SK-N-SH (cell line): ENCODE measurements around the gene UTP11. TPM values are rescaled to one million over a fixed set of nuclear protein-coding genes. Genes with fewer than 3 reads are reported as not detected.

ENCODE experiments used
- CTCF ChIA-PET: fragments of 300-600, 350-600 bp; formaldehyde crosslinking; extraction: SDS; loops from one replicate; lab custom pipeline; 2021; lab: Yijun Ruan, JAX
- POLR2A ChIA-PET: fragments of 350-600 bp; sonication (Branson Sonifier 250); formaldehyde crosslinking; extraction: SDS; loops from one replicate; lab custom pipeline; 2020; ENCODE audit warnings: antibody characterized with exemption, inconsistent platforms; lab: Yijun Ruan, JAX
- DNase-seq: peaks from one replicate; pipeline ENCODE4 v3.0.0; 2012
- H2AFZ ChIP-seq: fragments of 200-600 bp; sonication (generic); 2 replicates; pipeline ENCODE4 v1.8.1; 2016; ENCODE audit warnings: antibody characterized with exemption, mild to moderate bottlenecking, low read depth
- H3F3A ChIP-seq: fragments of 200-600 bp; sonication (generic); replicated peaks from 2 replicates; pipeline ENCODE3; 2016; ENCODE audit warnings: antibody characterized with exemption, mild to moderate bottlenecking; ENCODE audit not compliant: insufficient read depth
- H3K27ac ChIP-seq, 2 experiments: fragments of 200-500 bp in 1 of 2; fragments of 200-600 bp in 1 of 2; sonication (Bioruptor generic) in 1 of 2; sonication (generic), shearing (Covaris generic) in 1 of 2; 2 replicates each; pipeline versions ENCODE4 v1.5.1 to v1.6.1; 2014 to 2016; ENCODE audit warnings: low read depth in 2 of 2, inconsistent platforms in 1 of 2, low read length in 1 of 2, mild to moderate bottlenecking in 1 of 2, mixed read lengths in 1 of 2
- H3K27me3 ChIP-seq: fragments of 200-600 bp; sonication (generic), shearing (Covaris generic); 2 replicates; pipeline ENCODE4 v1.6.1; 2016; ENCODE audit warnings: mixed run types; ENCODE audit not compliant: insufficient read depth
- H3K36me3 ChIP-seq, 2 experiments: fragments of 200-500 bp in 1 of 2; fragments of 200-600 bp in 1 of 2; sonication (Bioruptor generic) in 1 of 2; sonication (generic) in 1 of 2; replicated peaks in 1 of 2; 2 replicates each; pipeline versions ENCODE3 to v1.5.1; 2014 to 2016; ENCODE audit warnings: low read length in 1 of 2, mild to moderate bottlenecking in 1 of 2; ENCODE audit not compliant: insufficient read depth in 2 of 2, control insufficient read depth in 1 of 2
- H3K4me1 ChIP-seq, 2 experiments: fragments of 200-500 bp in 1 of 2; fragments of 200-600 bp in 1 of 2; sonication (Bioruptor generic) in 1 of 2; sonication (generic), shearing (Covaris generic) in 1 of 2; 2 replicates each; pipeline versions ENCODE4 v1.5.1 to v1.6.1; 2014 to 2016; ENCODE audit warnings: low read depth in 1 of 2, low read length in 1 of 2, mixed run types in 1 of 2; ENCODE audit not compliant: insufficient read depth in 2 of 2, control insufficient read depth in 1 of 2
- H3K4me2 ChIP-seq: fragments of 200-600 bp; sonication (generic), shearing (Covaris generic); 2 replicates; pipeline ENCODE4 v1.6.1; 2017; ENCODE audit warnings: mixed run types
- H3K4me3 ChIP-seq, 2 experiments: fragments of 200-500 bp in 1 of 2; fragments of 200-600 bp in 1 of 2; sonication (Bioruptor generic) in 1 of 2; sonication (generic), shearing (Covaris generic) in 1 of 2; 2 replicates each; pipeline versions ENCODE4 v1.5.1 to v1.8.1; 2014 to 2016; ENCODE audit warnings: low read depth in 2 of 2, inconsistent platforms in 1 of 2, low read length in 1 of 2, mild to moderate bottlenecking in 1 of 2, mixed read lengths in 1 of 2, moderate library complexity in 1 of 2
- H3K79me2 ChIP-seq: fragments of 200-600 bp; sonication (generic); 2 replicates; pipeline ENCODE4 v1.8.1; 2017; ENCODE audit warnings: mild to moderate bottlenecking; ENCODE audit not compliant: insufficient read depth
- H3K9ac ChIP-seq: fragments of 200-600 bp; sonication (generic); 2 replicates; pipeline ENCODE4 v1.6.1; 2017; ENCODE audit warnings: mixed run types
- H3K9me2 ChIP-seq: fragments of 200-600 bp; sonication (generic); 2 replicates; pipeline ENCODE4 v1.6.1; 2017; ENCODE audit warnings: mixed run types
- H3K9me3 ChIP-seq: fragments of 200-600 bp; sonication (generic); 2 replicates; pipeline ENCODE4 v1.6.1; 2017; ENCODE audit warnings: mixed run types, mild to moderate bottlenecking, moderate library complexity
- H4K20me1 ChIP-seq: fragments of 200-600 bp; sonication (generic); 2 replicates; pipeline ENCODE4 v1.6.1; 2017; ENCODE audit warnings: mild to moderate bottlenecking, mixed run types; ENCODE audit not compliant: insufficient read depth
- FOXM1 ChIP-seq: IDR thresholded peaks from 2 replicates; pipeline ENCODE4 v1.4.0; 2012; ENCODE audit warnings: low read depth, mild to moderate bottlenecking
- GABPA ChIP-seq: IDR thresholded peaks from 2 replicates; pipeline ENCODE4 v1.4.0; 2012; ENCODE audit warnings: low read depth, mild to moderate bottlenecking
- GATA2 ChIP-seq: sonication (generic); formaldehyde crosslinking; IDR thresholded peaks from 2 replicates; pipeline ENCODE4 v1.5.0; 2020; ENCODE audit warnings: mild to moderate bottlenecking, missing genetic modification reagents
- MEF2A ChIP-seq: IDR thresholded peaks from 2 replicates; pipeline ENCODE4 v1.4.0; 2012; ENCODE audit warnings: low read depth, borderline replicate concordance
- MXI1 ChIP-seq: IDR thresholded peaks from 2 replicates; pipeline ENCODE4 v1.6.1; 2012; ENCODE audit warnings: mild to moderate bottlenecking, low read depth, low read length, improper control_type of control experiment
- NFIC ChIP-seq: IDR thresholded peaks from 2 replicates; pipeline ENCODE4 v1.4.0; 2012; ENCODE audit warnings: borderline replicate concordance
- NRF1 ChIP-seq: IDR thresholded peaks from 2 replicates; pipeline ENCODE4 v1.6.1; 2012; ENCODE audit warnings: low read depth, mild to moderate bottlenecking, low read length
- TAF1 ChIP-seq: IDR thresholded peaks from 2 replicates; pipeline ENCODE4 v1.6.1; 2012; ENCODE audit warnings: low read depth, mild to moderate bottlenecking, low read length, moderate library complexity, borderline replicate concordance
- TCF12 ChIP-seq: IDR thresholded peaks from 2 replicates; pipeline ENCODE4 v1.4.0; 2012
- TEAD4 ChIP-seq: IDR thresholded peaks from 2 replicates; pipeline ENCODE4 v1.4.0; 2012; ENCODE audit warnings: mild to moderate bottlenecking, borderline replicate concordance; ENCODE audit not compliant: insufficient read depth
- WGBS: methylation state at CpG from one replicate; pipeline ENCODE4 v1.1.6; 2017; ENCODE audit warnings: low lambda C conversion rate; 5-methylcytosine and 5-hydroxymethylcytosine counted together
- polyA plus RNA-seq, 3 experiments: library from polyadenylated mRNA; depleted of rRNA; stranded (reverse); fragments of >200 nt; gene quantifications; 2 replicates each; pipeline ENCODE4 v1.2.3, GENCODE V29; 2012
- TF ChIP-seq, protein P1 (sequence below): IDR thresholded peaks from 2 replicates; pipeline ENCODE4 v1.4.0; 2012; ENCODE audit warnings: low read depth, borderline replicate concordance
- TF ChIP-seq, protein P2 (sequence below): IDR thresholded peaks from 2 replicates; pipeline ENCODE4 v1.6.1; 2012; ENCODE audit warnings: mild to moderate bottlenecking, low read depth, low read length, moderate library complexity
- TF ChIP-seq, protein P3 (sequence below): fragments of 150-350 bp; IDR thresholded peaks from 2 replicates; pipeline ENCODE4 v1.6.1; 2016; ENCODE audit warnings: mild to moderate bottlenecking, low read depth, low read length

Gene UTP11
- polyA plus RNA-seq, 1 of the 3 experiments (the other 2 are of a cell fraction) = 26.8 TPM

DNA sequence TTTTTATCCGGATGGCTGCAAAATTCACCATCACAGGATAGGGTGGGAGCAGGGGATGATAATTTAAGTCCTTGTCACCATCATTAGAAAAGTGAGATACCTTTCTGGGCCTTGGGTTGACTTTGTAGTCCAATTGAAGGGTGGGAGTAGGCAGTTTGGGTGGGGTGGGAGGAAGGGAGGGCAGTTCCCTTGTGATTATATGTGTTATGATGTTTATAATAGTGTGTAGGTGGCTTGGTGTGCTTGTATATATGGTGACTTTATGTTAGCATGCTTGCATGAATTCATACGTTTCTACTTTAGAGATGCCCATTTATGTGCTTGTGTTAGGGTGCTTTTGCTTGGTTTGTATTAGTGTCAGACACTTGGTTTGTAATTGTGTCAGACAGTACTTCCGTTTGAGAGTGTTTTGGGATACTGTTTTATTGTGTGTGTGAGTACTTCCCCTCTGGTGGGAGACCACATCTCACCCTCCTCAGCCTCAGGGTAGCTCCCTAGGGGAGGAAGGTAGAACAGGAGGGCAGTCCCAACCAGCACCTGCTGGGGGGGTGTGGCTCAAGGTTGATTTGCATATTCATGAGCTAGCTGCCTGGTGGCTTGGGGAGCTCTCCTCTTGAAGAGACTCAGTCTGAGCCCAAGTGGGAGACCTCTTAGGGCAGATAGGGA is 40.3 kb downstream of the UTP11 start (continued):
- TF ChIP-seq TEAD4 = no peak
- no peak for TF ChIP-seq TCF12
- no peak for TF ChIP-seq NRF1
- TF ChIP-seq, protein P1, sequence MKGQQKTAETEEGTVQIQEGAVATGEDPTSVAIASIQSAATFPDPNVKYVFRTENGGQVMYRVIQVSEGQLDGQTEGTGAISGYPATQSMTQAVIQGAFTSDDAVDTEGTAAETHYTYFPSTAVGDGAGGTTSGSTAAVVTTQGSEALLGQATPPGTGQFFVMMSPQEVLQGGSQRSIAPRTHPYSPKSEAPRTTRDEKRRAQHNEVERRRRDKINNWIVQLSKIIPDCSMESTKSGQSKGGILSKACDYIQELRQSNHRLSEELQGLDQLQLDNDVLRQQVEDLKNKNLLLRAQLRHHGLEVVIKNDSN = no peak
- TF ChIP-seq NFIC = no peak
- TF ChIP-seq, protein P2, sequence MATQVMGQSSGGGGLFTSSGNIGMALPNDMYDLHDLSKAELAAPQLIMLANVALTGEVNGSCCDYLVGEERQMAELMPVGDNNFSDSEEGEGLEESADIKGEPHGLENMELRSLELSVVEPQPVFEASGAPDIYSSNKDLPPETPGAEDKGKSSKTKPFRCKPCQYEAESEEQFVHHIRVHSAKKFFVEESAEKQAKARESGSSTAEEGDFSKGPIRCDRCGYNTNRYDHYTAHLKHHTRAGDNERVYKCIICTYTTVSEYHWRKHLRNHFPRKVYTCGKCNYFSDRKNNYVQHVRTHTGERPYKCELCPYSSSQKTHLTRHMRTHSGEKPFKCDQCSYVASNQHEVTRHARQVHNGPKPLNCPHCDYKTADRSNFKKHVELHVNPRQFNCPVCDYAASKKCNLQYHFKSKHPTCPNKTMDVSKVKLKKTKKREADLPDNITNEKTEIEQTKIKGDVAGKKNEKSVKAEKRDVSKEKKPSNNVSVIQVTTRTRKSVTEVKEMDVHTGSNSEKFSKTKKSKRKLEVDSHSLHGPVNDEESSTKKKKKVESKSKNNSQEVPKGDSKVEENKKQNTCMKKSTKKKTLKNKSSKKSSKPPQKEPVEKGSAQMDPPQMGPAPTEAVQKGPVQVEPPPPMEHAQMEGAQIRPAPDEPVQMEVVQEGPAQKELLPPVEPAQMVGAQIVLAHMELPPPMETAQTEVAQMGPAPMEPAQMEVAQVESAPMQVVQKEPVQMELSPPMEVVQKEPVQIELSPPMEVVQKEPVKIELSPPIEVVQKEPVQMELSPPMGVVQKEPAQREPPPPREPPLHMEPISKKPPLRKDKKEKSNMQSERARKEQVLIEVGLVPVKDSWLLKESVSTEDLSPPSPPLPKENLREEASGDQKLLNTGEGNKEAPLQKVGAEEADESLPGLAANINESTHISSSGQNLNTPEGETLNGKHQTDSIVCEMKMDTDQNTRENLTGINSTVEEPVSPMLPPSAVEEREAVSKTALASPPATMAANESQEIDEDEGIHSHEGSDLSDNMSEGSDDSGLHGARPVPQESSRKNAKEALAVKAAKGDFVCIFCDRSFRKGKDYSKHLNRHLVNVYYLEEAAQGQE = no peak
- TF ChIP-seq FOXM1 = no peak
- TF ChIP-seq, protein P3, sequence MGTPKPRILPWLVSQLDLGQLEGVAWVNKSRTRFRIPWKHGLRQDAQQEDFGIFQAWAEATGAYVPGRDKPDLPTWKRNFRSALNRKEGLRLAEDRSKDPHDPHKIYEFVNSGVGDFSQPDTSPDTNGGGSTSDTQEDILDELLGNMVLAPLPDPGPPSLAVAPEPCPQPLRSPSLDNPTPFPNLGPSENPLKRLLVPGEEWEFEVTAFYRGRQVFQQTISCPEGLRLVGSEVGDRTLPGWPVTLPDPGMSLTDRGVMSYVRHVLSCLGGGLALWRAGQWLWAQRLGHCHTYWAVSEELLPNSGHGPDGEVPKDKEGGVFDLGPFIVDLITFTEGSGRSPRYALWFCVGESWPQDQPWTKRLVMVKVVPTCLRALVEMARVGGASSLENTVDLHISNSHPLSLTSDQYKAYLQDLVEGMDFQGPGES = no peak

DNA sequence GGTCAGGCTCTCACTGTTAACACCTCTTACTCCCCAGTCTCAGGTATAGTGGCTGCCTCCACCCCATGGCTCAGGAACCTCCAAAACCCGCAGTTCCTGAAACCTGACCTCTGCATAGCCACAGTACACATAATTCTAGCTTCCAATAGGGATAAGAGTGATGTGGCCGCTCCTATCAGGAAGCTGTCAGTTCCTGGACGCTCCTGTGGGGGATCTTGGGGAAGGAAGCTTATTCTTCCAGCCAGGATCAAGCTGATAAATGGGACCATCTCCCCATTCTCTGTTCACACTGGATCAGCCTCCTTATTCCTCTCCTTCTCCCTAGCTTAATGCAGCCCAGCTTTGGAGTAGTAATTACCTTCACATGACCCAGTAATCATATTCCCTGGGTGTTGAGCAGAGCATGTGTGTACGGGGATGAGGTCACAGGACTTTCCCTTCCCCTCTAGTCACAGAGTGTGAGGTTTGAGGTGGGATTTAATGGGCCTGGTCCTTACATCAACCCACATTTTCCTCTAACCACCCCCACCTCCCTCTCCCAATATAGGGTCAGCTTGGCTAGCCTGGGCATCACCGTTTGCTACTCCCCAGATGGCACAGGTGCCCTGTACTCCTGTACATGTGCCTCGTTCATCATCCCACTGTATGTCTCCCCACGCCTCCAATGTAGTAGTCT is 41.0 kb downstream of the UTP11 start:
- Histone ChIP-seq H2AFZ (no peak overlapping the region), H3K9me3 (no peaks in the 10 kb centered on the region), H3K9me2 (no peaks in the 10 kb centered on the region), H3K27ac (no peak overlapping the region), H3K4me2 (no peak overlapping the region)
- no peak for TF ChIP-seq MXI1
- no peak for TF ChIP-seq TAF1
- TF ChIP-seq GABPA = no peak
- no peak for TF ChIP-seq GATA2 (CRISPR knock-in tag)
- no peak for TF ChIP-seq TCF12
- TF ChIP-seq, protein P1 = no peak
- no peak for TF ChIP-seq MEF2A
- TF ChIP-seq, all 33 proteins: peak for 0
- peaks cover 22% of the 10 kb centered on the region for H3K27me3 ChIP-seq
- no peaks in the 10 kb centered on the region for H3K36me3 ChIP-seq
- H4K20me1 ChIP-seq = no peaks in the 10 kb centered on the region
- no peaks in the 10 kb centered on the region for H3K79me2 ChIP-seq
- peaks cover 0 to 3% of the 10 kb centered on the region in 2 experiments; a peak in 1 of 4 replicates for H3K4me1 ChIP-seq
- no peak for DNase-seq
- H3K9ac ChIP-seq = no peak overlapping the region
- H3K4me3 ChIP-seq = no peak overlapping the region
- 25% methylated on average over 5 of the region's 7 CpGs for WGBS
- ChIA-PET POLR2A (no interaction called here), CTCF (interaction anchor here (0.8 to 1.2 kb wide), 4 partner anchors 12 to 782 kb away, joined by 3 to 6 read pairs (median 4); no protein-coding TSS in a partner anchor)
- H3F3A ChIP-seq = no peaks in the 10 kb centered on the region
